GM21786 (cell line): ENCODE data around the gene KRT32.

Experiments
- ATAC-seq: cut with Tn5 transposase; IDR thresholded peaks from one replicate; pipeline ENCODE4 v1.9.1; 2021; ENCODE audit not compliant: unreplicated experiment

KRT32 gene

GRCh38 chr17:41492771-41493170 is 25.6 kb upstream of the KRT32 start:
- ATAC-seq: no peak

- no peak for ATAC-seq
Observed at GRCh38 chr17:41492351-41492750, 25.2 kb upstream of the KRT32 start.

GRCh38 chr17:41491476-41491875 is 24.3 kb upstream of the KRT32 start:
- no peak for ATAC-seq

GRCh38 chr17:41490000-41490990 is 23.1 kb upstream of the KRT32 start:
- no peak for ATAC-seq

- no peak for ATAC-seq
Observed at GRCh38 chr17:41489531-41489930, 22.3 kb upstream of the KRT32 start, which contains the start of gene KRT36. Gene KRT36 (minus strand): TSS chr17:41489910. CDS start chr17:41489864, 46 bp downstream.

GRCh38 chr17:41486809-41487530 is 19.8 kb upstream of the KRT32 start:
- ATAC-seq: no peak

- no peak for ATAC-seq
Observed at GRCh38 chr17:41486316-41486715, 19.1 kb upstream of the KRT32 start.

GRCh38 chr17:41484920-41485904 is 18.0 kb upstream of the KRT32 start:
- ATAC-seq: no peak

GRCh38 chr17:41483991-41484826 is 17.0 kb upstream of the KRT32 start:
- no peak for ATAC-seq

- ATAC-seq: no peak
Observed at GRCh38 chr17:41483531-41483930, 16.3 kb upstream of the KRT32 start.

- ATAC-seq: no peak
Observed at GRCh38 chr17:41481036-41481435, 13.8 kb upstream of the KRT32 start, which contains the start of gene KRT35. Gene KRT35 (minus strand): TSS chr17:41481151. CDS start chr17:41481097, 54 bp downstream.

- no peak for ATAC-seq
Observed at GRCh38 chr17:41480581-41480980, 13.4 kb upstream of the KRT32 start.

- ATAC-seq: no peak
Observed at GRCh38 chr17:41480136-41480535, 12.9 kb upstream of the KRT32 start.

GRCh38 chr17:41478237-41478636 is 11.1 kb upstream of the KRT32 start:
- ATAC-seq: no peak

GRCh38 chr17:41476866-41477815 is 10.0 kb upstream of the KRT32 start:
- no peak for ATAC-seq

GRCh38 chr17:41475421-41475820 is 8.2 kb upstream of the KRT32 start:
- ATAC-seq: no peak

- no peak for ATAC-seq
Observed at GRCh38 chr17:41474863-41475262, 7.7 kb upstream of the KRT32 start.

- ATAC-seq: no peak
Observed at GRCh38 chr17:41468346-41468745, 1.2 kb upstream of the KRT32 start.

- no peak for ATAC-seq
Observed at GRCh38 chr17:41467561-41467960, 375 bp upstream of the KRT32 start.
